Nephron (organoid): ENCODE measurements around the gene DPPA3.
"Not testable (repeated sequence)": the region's sequence is repeated elsewhere in the genome, so short reads cannot be mapped to it uniquely, and the experiment has no call there.

ENCODE experiments used
- H3K27ac Mint-ChIP-seq, 3 experiments: 2 replicates each; pipeline ENCODE4 v1.8.0; 2020; ENCODE audit warnings: mixed read lengths in 3 of 3, mild to moderate bottlenecking in 2 of 3, moderate library complexity in 1 of 3
- H3K27me3 Mint-ChIP-seq: 2 replicates; pipeline ENCODE4 v1.8.0; 2021; ENCODE audit warnings: low read depth, mild to moderate bottlenecking, moderate library complexity, mixed read lengths
- H3K36me3 Mint-ChIP-seq: 2 replicates; pipeline ENCODE4 v1.8.0; 2020; ENCODE audit warnings: low read depth, mixed read lengths
- H3K4me1 Mint-ChIP-seq: 2 replicates; pipeline ENCODE4 v1.8.0; 2020; ENCODE audit warnings: mixed read lengths
- H3K4me3 Mint-ChIP-seq, 3 experiments: 2 replicates each; pipeline ENCODE4 v1.8.0; 2020; ENCODE audit warnings: mild to moderate bottlenecking in 3 of 3, mixed read lengths in 3 of 3, moderate library complexity in 2 of 3
- H3K9me3 Mint-ChIP-seq: 2 replicates; pipeline ENCODE4 v1.8.0; 2020; ENCODE audit warnings: mixed read lengths
- CTCF ChIP-seq, 3 experiments: fragments of 200-600 bp; sonication (generic); IDR thresholded peaks; one replicate each; pipeline ENCODE4 v1.5.0; 2021; ENCODE audit warnings: antibody characterized with exemption in 3 of 3; ENCODE audit not compliant: unreplicated experiment in 3 of 3

Gene DPPA3

DNA sequence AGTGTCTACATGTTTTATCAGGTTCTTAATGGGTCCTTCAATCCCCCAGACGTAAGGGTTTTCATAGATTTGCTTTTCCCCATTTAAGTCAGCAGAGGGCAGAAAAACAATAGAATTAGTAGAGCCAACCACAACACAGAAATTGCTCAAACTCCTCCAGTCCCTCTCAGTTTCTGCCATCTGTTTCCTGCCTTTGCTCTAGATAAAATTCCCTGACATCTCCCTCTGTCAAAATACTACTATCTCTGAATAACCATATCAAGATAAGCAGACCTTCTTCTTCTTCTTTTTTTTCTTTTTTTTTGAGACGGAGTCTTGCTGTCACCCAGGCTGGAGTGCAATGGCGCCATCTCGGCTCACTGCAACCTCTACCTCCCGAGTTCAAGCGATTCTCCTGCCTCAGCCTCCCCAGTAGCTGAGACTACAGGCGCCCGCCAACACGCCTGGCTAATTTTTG lies 33.8 kb upstream of the DPPA3 start:
- H3K4me1 Mint-ChIP-seq, H3K9me3 Mint-ChIP-seq, H3K4me3 Mint-ChIP-seq, H3K27me3 Mint-ChIP-seq, H3K27ac Mint-ChIP-seq, H3K36me3 Mint-ChIP-seq: not testable (repeated sequence)
- TF ChIP-seq CTCF (IDR thresholded peaks at IDR 0.05; ENCODE audit: unreplicated experiment in 3 of 3), result peak; percentile 46 to 56 (median 47)

GRCh38 chr12:7678744-7679143 lies 32.5 kb upstream of the DPPA3 start:
- H3K9me3 Mint-ChIP-seq, result no peaks in the 10 kb centered on the region
- no peak overlapping the region for H3K4me3 Mint-ChIP-seq
- no peaks in the 10 kb centered on the region for H3K4me1 Mint-ChIP-seq
- H3K36me3 Mint-ChIP-seq, result no peaks in the 10 kb centered on the region
- no peak overlapping the region for H3K27ac Mint-ChIP-seq
- H3K27me3 Mint-ChIP-seq, result peaks cover 3% of the 10 kb centered on the region
- no peak for TF ChIP-seq CTCF (IDR thresholded peaks at IDR 0.05; ENCODE audit: unreplicated experiment in 3 of 3)

GRCh38 chr12:7679251-7680045 lies 31.8 kb upstream of the DPPA3 start:
- Mint-ChIP-seq H3K9me3 (no peaks in the 10 kb centered on the region), H3K4me1 (no peaks in the 10 kb centered on the region), H3K4me3 (no peak overlapping the region), H3K27ac (no peak overlapping the region), H3K36me3 (no peaks in the 10 kb centered on the region), H3K27me3 (peaks cover 3% of the 10 kb centered on the region)
- TF ChIP-seq CTCF (IDR thresholded peaks at IDR 0.05; ENCODE audit: unreplicated experiment in 3 of 3), result no peak

DNA sequence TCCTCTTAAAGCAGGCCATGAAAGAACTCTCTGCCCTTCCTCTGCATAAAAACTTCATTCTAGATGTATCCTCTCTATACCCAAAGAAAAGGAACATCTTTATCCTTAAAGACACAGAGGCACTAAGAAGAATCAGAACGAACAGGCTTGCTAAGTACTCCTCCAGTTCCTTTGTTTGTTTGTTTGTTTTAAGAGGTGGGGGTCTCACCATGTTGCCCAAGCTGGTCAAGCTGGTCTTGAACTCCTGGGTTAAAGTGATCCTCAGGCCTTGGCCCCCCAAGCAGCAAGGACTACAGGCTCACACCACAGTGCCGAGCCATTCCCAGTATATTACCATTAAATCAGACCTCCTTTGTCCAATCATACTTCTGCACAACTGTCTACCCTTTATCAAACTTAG lies 29.7 kb upstream of the DPPA3 start:
- no peak overlapping the region for H3K4me3 Mint-ChIP-seq
- H3K9me3 Mint-ChIP-seq, result no peaks in the 10 kb centered on the region
- H3K36me3 Mint-ChIP-seq, result no peaks in the 10 kb centered on the region
- TF ChIP-seq CTCF (IDR thresholded peaks at IDR 0.05; ENCODE audit: unreplicated experiment in 3 of 3), result no peak
- no peak overlapping the region for H3K27ac Mint-ChIP-seq
- no peaks in the 10 kb centered on the region for H3K4me1 Mint-ChIP-seq
- H3K27me3 Mint-ChIP-seq, result no peaks in the 10 kb centered on the region

GRCh38 chr12:7693793-7694192 lies 17.4 kb upstream of the DPPA3 start:
- H3K4me3 Mint-ChIP-seq, result no peak overlapping the region
- no peaks in the 10 kb centered on the region for H3K27me3 Mint-ChIP-seq
- peaks cover 5% of the 10 kb centered on the region for H3K4me1 Mint-ChIP-seq
- no peak overlapping the region for H3K27ac Mint-ChIP-seq
- no peak for TF ChIP-seq CTCF (IDR thresholded peaks at IDR 0.05; ENCODE audit: unreplicated experiment in 3 of 3)
- H3K9me3 Mint-ChIP-seq, result no peaks in the 10 kb centered on the region
- no peaks in the 10 kb centered on the region for H3K36me3 Mint-ChIP-seq
